Tibial nerve (tissue), 4 donors: ENCODE results near the gene STX7. TPM values are rescaled to one million over a fixed set of nuclear protein-coding genes. Genes with fewer than 3 reads are reported as not detected.
"Not testable (repeated sequence)": the region's sequence is repeated elsewhere in the genome, so short reads cannot be mapped to it uniquely, and the experiment has no call there.

Experiments used
- DNase-seq, 2 donors: peaks; one replicate each; pipeline ENCODE4 v3.0.0-alpha.2; 2019; ENCODE audit warnings: low spot score in 2 of 2
- H3K27ac ChIP-seq, 4 donors: fragments of 200-600 bp; sonication (generic) in 3 of 4; one replicate each; pipeline ENCODE4 v1.5.1; 2017 to 2019; ENCODE audit warnings: mild to moderate bottlenecking in 1 of 4
- H3K27me3 ChIP-seq, 2 donors: fragments of 200-600 bp; sonication (generic) in 1 of 2; one replicate each; pipeline versions ENCODE4 v1.5.1 to v1.6.0; 2017 to 2019
- H3K36me3 ChIP-seq, 3 donors: fragments of 200-600 bp; sonication (generic); one replicate each; pipeline ENCODE4 v1.5.1; 2018 to 2019
- H3K4me1 ChIP-seq, 4 donors: fragments of 200-600 bp; sonication (generic) in 3 of 4; one replicate each; pipeline ENCODE4 v1.5.1; 2017 to 2019
- H3K4me3 ChIP-seq, 4 donors: fragments of 200-600 bp; sonication (generic) in 3 of 4; one replicate each; pipeline ENCODE4 v1.5.1; 2017 to 2019; ENCODE audit warnings: mild to moderate bottlenecking in 1 of 4, moderate library complexity in 1 of 4
- H3K9me3 ChIP-seq, 4 donors: fragments of 200-600 bp; sonication (generic) in 3 of 4; one replicate each; pipeline ENCODE4 v1.5.1; 2017 to 2019
- EP300 ChIP-seq, 2 donors: sonication (generic); formaldehyde crosslinking; IDR thresholded peaks; one replicate each; pipeline ENCODE4 v1.6.1; 2017; ENCODE audit warnings: antibody characterized with exemption in 2 of 2, mild to moderate bottlenecking in 1 of 2
- POLR2A ChIP-seq, 2 donors: fragments of 450-650 bp; IDR thresholded peaks; one replicate each; pipeline ENCODE4 v1.6.1; 2017; ENCODE audit warnings: antibody characterized with exemption in 2 of 2, mild to moderate bottlenecking in 2 of 2, moderate library complexity in 2 of 2
- WGBS, 2 donors: methylation state at CpG; one replicate each; pipeline ENCODE4 v1.1.5; 2018; 5-methylcytosine and 5-hydroxymethylcytosine counted together
- total RNA-seq, 4 donors: library from RNA; depleted of rRNA; stranded (reverse); fragments of >200 nt; gene quantifications; one replicate each; pipeline ENCODE4 v1.1.0, GENCODE V29; 2016
- TF ChIP-seq, protein P1 (sequence below), 5 experiments: fragments of 200-600 bp in 3 of 5; fragments of 450-650 bp in 2 of 5; sonication (generic) in 3 of 5; IDR thresholded peaks; one replicate each; pipeline ENCODE4 v1.5.1; 2016 to 2019; ENCODE audit warnings: antibody characterized with exemption in 5 of 5, mild to moderate bottlenecking in 3 of 5, moderate library complexity in 2 of 5

Gene STX7
- total RNA-seq, 4 donors from 2014 or later: 53.4 to 92.0 (median 65.6) TPM

DNA sequence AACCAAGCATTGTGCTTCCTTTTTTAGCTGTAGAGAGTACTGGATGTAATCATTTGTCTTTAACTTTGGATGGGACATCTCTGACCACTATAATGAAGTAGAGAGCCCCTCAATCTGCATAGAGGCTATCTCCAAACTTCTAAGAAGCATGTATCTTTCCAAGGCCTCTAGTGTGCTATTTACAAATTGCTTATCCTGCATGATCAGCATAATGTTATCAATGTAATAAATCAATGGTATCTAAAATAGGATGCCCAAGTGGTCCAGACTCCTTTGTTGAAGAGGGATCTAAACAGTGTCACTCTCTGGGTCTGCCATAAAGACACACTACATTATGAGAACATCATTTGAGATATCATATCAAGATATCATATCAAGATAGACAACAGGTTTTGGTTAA lies 31.9 kb upstream of the STX7 start:
- TF ChIP-seq POLR2A (IDR thresholded peaks at IDR 0.05) (no peak), EP300 (IDR thresholded peaks at IDR 0.05) (no peak)
- TF ChIP-seq, protein P1, sequence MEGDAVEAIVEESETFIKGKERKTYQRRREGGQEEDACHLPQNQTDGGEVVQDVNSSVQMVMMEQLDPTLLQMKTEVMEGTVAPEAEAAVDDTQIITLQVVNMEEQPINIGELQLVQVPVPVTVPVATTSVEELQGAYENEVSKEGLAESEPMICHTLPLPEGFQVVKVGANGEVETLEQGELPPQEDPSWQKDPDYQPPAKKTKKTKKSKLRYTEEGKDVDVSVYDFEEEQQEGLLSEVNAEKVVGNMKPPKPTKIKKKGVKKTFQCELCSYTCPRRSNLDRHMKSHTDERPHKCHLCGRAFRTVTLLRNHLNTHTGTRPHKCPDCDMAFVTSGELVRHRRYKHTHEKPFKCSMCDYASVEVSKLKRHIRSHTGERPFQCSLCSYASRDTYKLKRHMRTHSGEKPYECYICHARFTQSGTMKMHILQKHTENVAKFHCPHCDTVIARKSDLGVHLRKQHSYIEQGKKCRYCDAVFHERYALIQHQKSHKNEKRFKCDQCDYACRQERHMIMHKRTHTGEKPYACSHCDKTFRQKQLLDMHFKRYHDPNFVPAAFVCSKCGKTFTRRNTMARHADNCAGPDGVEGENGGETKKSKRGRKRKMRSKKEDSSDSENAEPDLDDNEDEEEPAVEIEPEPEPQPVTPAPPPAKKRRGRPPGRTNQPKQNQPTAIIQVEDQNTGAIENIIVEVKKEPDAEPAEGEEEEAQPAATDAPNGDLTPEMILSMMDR (IDR thresholded peaks at IDR 0.05): no peak
- no peaks in the 10 kb centered on the region for H3K36me3 ChIP-seq
- no peaks in the 10 kb centered on the region for H3K9me3 ChIP-seq

DNA sequence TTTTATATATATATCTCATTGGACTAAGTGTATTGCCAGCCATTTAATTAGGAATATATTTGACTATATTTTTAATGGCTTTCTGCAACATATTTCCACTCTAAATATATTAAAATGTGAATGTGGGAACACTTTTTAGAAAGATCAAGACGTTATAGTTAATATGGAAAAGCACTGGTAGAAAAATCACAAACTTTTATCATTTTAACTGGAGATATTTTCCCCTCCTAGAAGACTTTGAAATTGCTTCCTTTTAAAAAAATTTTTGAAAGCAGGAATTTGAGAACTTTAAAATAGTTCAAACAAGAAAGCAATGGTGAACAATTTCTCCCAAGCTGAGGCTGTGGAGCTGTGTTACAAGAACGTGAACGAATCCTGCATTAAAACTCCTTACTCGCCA lies 25.1 kb upstream of the STX7 start, which contains the start of gene TAAR9:
Gene TAAR9 (plus strand): TSS at position 301 of the 400 bp plus-strand sequence. CDS start 13 bp downstream, at position 314.
- TF ChIP-seq, protein P1 (IDR thresholded peaks at IDR 0.05): no peak
- TF ChIP-seq EP300 (IDR thresholded peaks at IDR 0.05) (no peak), POLR2A (IDR thresholded peaks at IDR 0.05) (no peak)
- WGBS, 2 donors: 80 to 82% methylated on average over 4 of the region's 4 CpGs

More for the DNA sequence above, 31.9 kb upstream of the STX7 start:
- H3K27ac ChIP-seq: no peak overlapping the region
- no peak overlapping the region for H3K4me3 ChIP-seq
- no peaks in the 10 kb centered on the region for H3K4me1 ChIP-seq
- H3K27me3 ChIP-seq: no peaks in the 10 kb centered on the region
- no peak for DNase-seq

DNA sequence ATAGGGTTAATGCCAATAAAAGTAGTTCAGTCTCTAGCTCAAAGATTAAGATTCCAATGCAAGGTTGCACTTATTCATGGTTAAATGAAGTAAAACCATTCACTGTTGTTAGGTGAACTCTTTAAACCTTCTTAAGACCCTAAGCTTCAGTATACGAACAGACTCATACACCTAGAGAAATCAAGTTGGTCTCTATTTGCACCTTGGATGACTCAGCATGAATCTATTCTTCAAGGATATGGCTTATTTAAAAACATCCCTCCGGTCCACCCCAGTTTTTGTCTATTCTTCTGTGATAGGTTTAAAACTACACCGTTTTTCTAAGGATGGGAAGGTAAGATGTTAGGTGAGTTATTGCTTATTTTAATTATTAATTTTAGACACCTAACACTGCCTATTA lies 24.2 kb upstream of the STX7 start:
- Histone ChIP-seq H3K27ac (no peak overlapping the region), H3K36me3 (no peaks in the 10 kb centered on the region), H3K4me1 (peaks cover 0 to 5% (median 0%) of the 10 kb centered on the region in 4 donors), H3K27me3 (no peaks in the 10 kb centered on the region), H3K9me3 (no peaks in the 10 kb centered on the region), H3K4me3 (no peak overlapping the region)
- DNase-seq: no peak
- no peak for TF ChIP-seq EP300 (IDR thresholded peaks at IDR 0.05)
- no peak for TF ChIP-seq POLR2A (IDR thresholded peaks at IDR 0.05)
- TF ChIP-seq, protein P1 (IDR thresholded peaks at IDR 0.05): no peak
- 89 to 94% methylated on average over 3 of the region's 3 CpGs for WGBS, 2 donors

More for the DNA sequence above, 25.1 kb upstream of the STX7 start, which contains the start of gene TAAR9:
- Histone ChIP-seq H3K4me1 (peaks cover 0 to 5% (median 0%) of the 10 kb centered on the region in 4 donors), H3K27ac (no peak within 1 kb of the TSS), H3K9me3 (no peaks in the 10 kb centered on the region), H3K27me3 (no peaks in the 10 kb centered on the region), H3K36me3 (no peaks in the 10 kb centered on the region), H3K4me3 (no peak within 1 kb of the TSS)
- no peak for DNase-seq

DNA sequence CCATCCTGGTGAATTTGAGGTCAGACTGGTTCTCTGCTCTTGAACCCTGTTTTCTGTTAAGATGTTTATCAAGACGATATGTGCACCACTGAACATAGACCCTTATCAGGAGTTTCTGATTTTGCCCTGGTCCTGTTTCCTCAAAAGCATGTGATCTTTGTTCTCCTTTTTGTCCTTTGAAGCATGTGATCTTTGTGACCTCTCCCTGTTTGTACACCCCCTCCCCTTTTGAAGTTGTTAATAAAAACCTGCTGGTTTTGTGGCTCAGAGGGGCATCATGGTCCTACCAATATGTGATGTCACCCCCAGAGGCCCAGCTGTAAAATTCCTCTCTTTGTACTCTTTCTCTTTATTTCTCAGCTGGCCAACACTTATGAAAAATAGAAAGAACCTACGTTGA lies 21.6 kb upstream of the STX7 start:
- H3K4me1 ChIP-seq, H3K27me3 ChIP-seq, H3K4me3 ChIP-seq, DNase-seq, H3K9me3 ChIP-seq, H3K27ac ChIP-seq, H3K36me3 ChIP-seq: not testable (repeated sequence)
- WGBS, 2 donors: 75 to 89% methylated on average over 2 of the region's 2 CpGs

DNA sequence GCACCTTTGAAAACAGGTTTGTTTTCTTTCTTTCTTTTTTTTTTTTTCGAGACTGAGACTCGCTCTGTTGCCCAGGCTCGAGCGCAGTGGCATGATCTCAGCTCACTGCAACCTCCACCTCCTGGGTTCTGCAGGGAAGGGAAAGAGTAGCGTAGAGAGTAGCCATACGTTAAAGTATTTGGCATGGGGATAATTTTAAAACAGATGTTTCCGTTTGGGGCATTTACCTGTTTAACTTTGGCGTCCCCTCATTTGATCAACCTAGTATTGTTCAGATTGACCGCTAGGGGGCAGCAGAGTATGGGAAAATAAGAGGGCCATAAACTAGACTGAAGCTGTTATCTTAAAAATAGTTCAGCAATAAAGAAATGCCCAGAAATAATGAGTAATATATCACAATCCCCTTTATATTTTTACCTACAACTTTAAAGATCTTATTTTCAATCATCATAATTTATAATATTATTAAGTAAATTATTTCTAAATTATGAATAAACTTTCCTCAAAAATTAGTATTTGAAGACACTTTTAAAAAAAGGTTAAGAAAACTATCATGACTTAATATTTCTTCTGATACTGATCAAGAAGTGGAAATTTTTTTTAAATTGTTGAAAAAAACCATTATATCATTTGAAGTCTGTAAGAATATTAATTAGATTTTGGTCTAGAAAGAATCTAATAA lies 17.5 kb upstream of the STX7 start:
- peak in 1 of 2 donors; percentile 59 for DNase-seq
- Histone ChIP-seq H3K27me3 (no peaks in the 10 kb centered on the region), H3K27ac (no peak overlapping the region), H3K36me3 (no peaks in the 10 kb centered on the region), H3K4me1 (peaks cover 0 to 3% (median 0%) of the 10 kb centered on the region in 4 donors), H3K9me3 (no peaks in the 10 kb centered on the region), H3K4me3 (no peak overlapping the region)
- TF ChIP-seq EP300 (IDR thresholded peaks at IDR 0.05): no peak
- TF ChIP-seq POLR2A (IDR thresholded peaks at IDR 0.05): no peak
- TF ChIP-seq, protein P1 (IDR thresholded peaks at IDR 0.05): peak; percentile 65 to 82 (median 75)
- 20 to 22% methylated on average over 9 of the region's 9 CpGs for WGBS, 2 donors
